ENCODE results near the gene CERS6. TPM values are rescaled to one million over a fixed set of nuclear protein-coding genes. Genes with fewer than 3 reads are reported as not detected.

The CERS6 gene
- total and polyA plus RNA-seq, 10 of the 15 experiments (the other 5 are each of a cell fraction or from before 2014, with no cell fraction given): 1.3 to 20.4 (median 14.1) TPM

GRCh38 chr2:168438553-168438952 is 17.5 kb upstream of the CERS6 start:
- in situ Hi-C loops (cut with MboI): no loop called here
- TF ChIP-seq BRCA1 (IDR thresholded peaks at IDR 0.05; ENCODE audit: low read depth, low read length): no peak
- no peak for TF ChIP-seq USF2 (IDR thresholded peaks at IDR 0.05; ENCODE audit: borderline replicate concordance, low read depth, low read length)
- no peak for TF ChIP-seq WRNIP1 (IDR thresholded peaks at IDR 0.05; ENCODE audit: borderline replicate concordance, low read depth, low read length)
- TF ChIP-seq ZNF384 (IDR thresholded peaks at IDR 0.05; ENCODE audit: borderline replicate concordance, low read depth, low read length): no peak
- TF ChIP-seq ZNF687 (IDR thresholded peaks at IDR 0.05): no peak
- no peak for TF ChIP-seq CREB1 (IDR thresholded peaks at IDR 0.05; ENCODE audit: low read depth)
- TF ChIP-seq ZNF217 (IDR thresholded peaks at IDR 0.05): no peak
- TF ChIP-seq MXI1 (IDR thresholded peaks at IDR 0.05; ENCODE audit: low read depth, low read length): no peak
- TF ChIP-seq GABPA (IDR thresholded peaks at IDR 0.05; ENCODE audit: low read depth): no peak
- no peak for TF ChIP-seq PKNOX1 (IDR thresholded peaks at IDR 0.05)
- TF ChIP-seq STAT3 (IDR thresholded peaks at IDR 0.05; ENCODE audit: low read depth, low read length): no peak
- no peak for TF ChIP-seq BCL11A (IDR thresholded peaks at IDR 0.05; ENCODE audit: low read depth, low read length)
- no peak for TF ChIP-seq CHD2 (IDR thresholded peaks at IDR 0.05; ENCODE audit: borderline replicate concordance, low read depth, low read length)
- TF ChIP-seq SUPT20H (IDR thresholded peaks at IDR 0.05; ENCODE audit: borderline replicate concordance, control insufficient read depth, low read depth, low read length): no peak
- no peak for TF ChIP-seq ZNF622 (IDR thresholded peaks at IDR 0.05)
- TF ChIP-seq SP1 (IDR thresholded peaks at IDR 0.05; ENCODE audit: low read depth, low read length): no peak
- TF ChIP-seq EGR1 (IDR thresholded peaks at IDR 0.05; ENCODE audit: borderline replicate concordance in 1 of 2, low read depth in 2 of 2, low read length in 2 of 2): no peak
- no peak for TF ChIP-seq PAX5 (IDR thresholded peaks at IDR 0.05; ENCODE audit: borderline replicate concordance, low read depth, low read length)
- ChIA-PET SMC1A (ENCODE audit: uncharacterized antibody, unreplicated experiment) (no interaction called here), POLR2A (no interaction called here), RAD21 (ENCODE audit: unreplicated experiment) (no interaction called here), CTCF (interaction anchor here (0.6 kb wide), 1 partner anchor 267 kb away, joined by 3 read pairs; no protein-coding TSS in a partner anchor)
- DNase-seq (ENCODE audit: low read depth, low spot score) (no peak), FAIRE-seq (no peak), ATAC-seq (no peak)
- Histone ChIP-seq H3K27me3 (replicated peaks in 1 of 2; ENCODE audit: control insufficient read depth in 2 of 2, insufficient read depth in 2 of 2, low read length in 1 of 2) (no peaks in the 10 kb centered on the region), H3K9ac (ENCODE audit: control insufficient read depth, insufficient read depth, low read length) (no peak overlapping the region), H3K9me3 (replicated peaks; ENCODE audit: control insufficient read depth, insufficient read depth, low read length) (no peaks in the 10 kb centered on the region), H3K4me1 (ENCODE audit: control insufficient read depth, insufficient read depth, low read length) (no peaks in the 10 kb centered on the region), H3K4me2 (ENCODE audit: control insufficient read depth, insufficient read depth) (no peak overlapping the region), H3K27ac (ENCODE audit: control insufficient read depth, insufficient read depth) (no peak overlapping the region), H3K79me2 (ENCODE audit: control insufficient read depth, insufficient read depth, low read length) (no peaks in the 10 kb centered on the region), H4K20me1 (ENCODE audit: control insufficient read depth, insufficient read depth) (no peaks in the 10 kb centered on the region), H3K4me3 (no peak overlapping the region), H3K36me3 (ENCODE audit: control insufficient read depth in 2 of 2, insufficient read depth in 2 of 2, low read length in 1 of 2) (no peaks in the 10 kb centered on the region), H2AFZ (ENCODE audit: control insufficient read depth, low read depth, low read length) (no peak overlapping the region)
- WGBS (ENCODE audit: insufficient coverage, insufficient replicate concordance, low lambda C conversion rate, missing lambda C conversion rate): 91% methylated on average over 6 of the region's 6 CpGs
- intact Hi-C loops (cut with micrococcal nuclease; ENCODE audit: unreplicated experiment): no loop called here
- no TSS peak for BruUV-seq (replicated peaks)

All from GM12878 (cell line).